H1 (cell line): ENCODE results near the gene PCDH18. TPM values are rescaled to one million over a fixed set of nuclear protein-coding genes. Genes with fewer than 3 reads are reported as not detected.

Experiments used
- CHD7 ChIP-seq: fragments of 300-600 bp; sonication (generic); IDR thresholded peaks from 2 replicates; pipeline ENCODE4 v1.7.1; 2012; ENCODE audit warnings: low read length, moderate library complexity, mild to moderate bottlenecking, inconsistent platforms; ENCODE audit not compliant: insufficient replicate concordance
- CTBP2 ChIP-seq: IDR thresholded peaks from 2 replicates; pipeline ENCODE4 v1.7.0; 2011; ENCODE audit warnings: borderline replicate concordance, mild to moderate bottlenecking, moderate library complexity, mixed read lengths, low read length; ENCODE audit not compliant: insufficient read depth, insufficient read length
- EGR1 ChIP-seq: IDR thresholded peaks from 2 replicates; pipeline ENCODE4 v1.6.1; 2011; ENCODE audit warnings: low read depth, low read length, borderline replicate concordance
- JUN ChIP-seq: IDR thresholded peaks from 2 replicates; pipeline ENCODE4 v1.6.1; 2011; ENCODE audit warnings: low read depth, mild to moderate bottlenecking, improper control_type of control experiment, low read length
- KDM1A ChIP-seq: fragments of 200-600, 300-600 bp; sonication (generic); IDR thresholded peaks from 2 replicates; pipeline ENCODE4 v1.7.1; 2016; ENCODE audit warnings: mild to moderate bottlenecking, low read length, borderline replicate concordance
- TCF12 ChIP-seq: IDR thresholded peaks from 2 replicates; pipeline ENCODE4 v1.6.1; 2011; ENCODE audit warnings: low read depth, mild to moderate bottlenecking, low read length
- YY1 ChIP-seq: IDR thresholded peaks from 2 replicates; pipeline ENCODE4 v1.6.1; 2011; ENCODE audit warnings: low read depth, mild to moderate bottlenecking, low read length
- polyA plus RNA-seq, 7 experiments: library from polyadenylated mRNA; depleted of rRNA in 3 of 7; stranded (reverse) in 5 of 7; unstranded in 2 of 7; fragments of >200 nt in 5 of 7; fragments of 200-250 nt in 2 of 7; gene quantifications; 1 replicate in 5 of 7; 2 replicates in 1 of 7; 4 replicates in 1 of 7; pipeline versions ENCODE4 v1.2.1 to v1.2.3, GENCODE V29; 2011 to 2013; ENCODE audit warnings: missing spikeins in 2 of 7, mixed read lengths in 2 of 7
- total RNA-seq: library from RNA; stranded (reverse); fragmentation: NEBNext Ultra II Directional; extraction: Animal tissue kit (Norgen Biotek cat#: 25700); gene quantifications from 2 replicates; pipeline ENCODE4 v1.2.1, GENCODE V29; 2021

The PCDH18 gene
- total and polyA plus RNA-seq, 2 of the 8 experiments (the other 6 are each of a cell fraction or from before 2014, with no cell fraction given), result 28.8 to 41.8 TPM

- TF ChIP-seq CHD7 (peak; percentile 97), YY1 (peak; percentile 83), KDM1A (peak; percentile 58; the same call in 1 of the 2 replicates), JUN (no peak), TCF12 (peak; percentile 95), CTBP2 (peak; percentile 67), EGR1 (no peak)
These were observed 10.9 kb upstream of the PCDH18 start (continued) for GRCh38 chr4:137543198-137543597.
